GM23338 (cell line): Measurements from ENCODE around the gene HACD3. TPM values are rescaled to one million over a fixed set of nuclear protein-coding genes. Genes with fewer than 3 reads are reported as not detected.

ENCODE experiments used
- ATAC-seq: fragments of 200-7000 bp; cut with Tn5 transposase; 3 replicates; pipeline ENCODE4 v1.9.1; 2020
- DNase-seq: peaks from one replicate; pipeline ENCODE4 v3.0.0-alpha.2; 2015; ENCODE audit warnings: low spot score
- H2AFZ ChIP-seq: fragments of 200-600 bp; sonication (generic); 2 replicates; pipeline ENCODE4 v1.8.0; 2016; ENCODE audit warnings: antibody characterized with exemption, mild to moderate bottlenecking, moderate library complexity
- H3F3A ChIP-seq: fragments of 200-600 bp; sonication (generic); replicated peaks from 2 replicates; pipeline ENCODE4 v1.8.0; 2017; ENCODE audit warnings: antibody characterized with exemption, mixed run types, low read depth
- H3K27ac ChIP-seq: fragments of 200-600 bp; sonication (generic); 2 replicates; pipeline ENCODE4 v1.6.1; 2016; ENCODE audit warnings: low read depth
- H3K27me3 ChIP-seq: fragments of 200-600 bp; sonication (generic); 2 replicates; pipeline ENCODE4 v1.8.0; 2016; ENCODE audit warnings: mild to moderate bottlenecking, mixed run types, moderate library complexity; ENCODE audit not compliant: insufficient read depth
- H3K36me3 ChIP-seq: fragments of 200-600 bp; sonication (generic); 2 replicates; pipeline ENCODE4 v1.8.0; 2016; ENCODE audit warnings: mild to moderate bottlenecking; ENCODE audit not compliant: insufficient read depth
- H3K4me1 ChIP-seq: fragments of 200-600 bp; sonication (generic); 2 replicates; pipeline ENCODE4 v1.8.0; 2016; ENCODE audit warnings: mild to moderate bottlenecking, moderate library complexity; ENCODE audit not compliant: insufficient read depth
- H3K4me2 ChIP-seq: fragments of 200-600 bp; sonication (generic); 2 replicates; pipeline ENCODE4 v1.7.1; 2017; ENCODE audit warnings: mixed run types
- H3K4me3 ChIP-seq: fragments of 200-600 bp; sonication (generic); 2 replicates; pipeline ENCODE4 v1.6.1; 2016; ENCODE audit warnings: mixed run types
- H3K79me2 ChIP-seq: fragments of 200-600 bp; sonication (generic); replicated peaks from 2 replicates; pipeline ENCODE4 v1.8.0; 2017; ENCODE audit warnings: mild to moderate bottlenecking; ENCODE audit not compliant: insufficient read depth
- H3K9me2 ChIP-seq: fragments of 200-600 bp; sonication (generic); 2 replicates; pipeline ENCODE4 v1.8.0; 2017; ENCODE audit not compliant: insufficient read depth
- H4K20me1 ChIP-seq: fragments of 200-600 bp; sonication (generic); replicated peaks from 2 replicates; pipeline ENCODE4 v1.8.0; 2017; ENCODE audit warnings: mild to moderate bottlenecking; ENCODE audit not compliant: insufficient read depth
- H3K27ac Mint-ChIP-seq: 2 replicates; pipeline ENCODE4 v1.8.0; 2020; ENCODE audit warnings: inconsistent platforms, mild to moderate bottlenecking, moderate library complexity, mixed read lengths
- H3K27me3 Mint-ChIP-seq: 3 replicates; pipeline ENCODE4 v1.8.0; 2022; ENCODE audit warnings: low read depth, mild to moderate bottlenecking, moderate library complexity, mixed read lengths, inconsistent platforms; ENCODE audit not compliant: insufficient read depth, poor library complexity
- H3K36me3 Mint-ChIP-seq: 3 replicates; pipeline ENCODE4 v1.8.0; 2021; ENCODE audit warnings: low read depth, mild to moderate bottlenecking, inconsistent platforms, moderate library complexity, mixed read lengths
- H3K4me1 Mint-ChIP-seq: 3 replicates; pipeline ENCODE4 v1.8.0; 2020; ENCODE audit warnings: mild to moderate bottlenecking, inconsistent platforms, mixed read lengths
- H3K4me3 Mint-ChIP-seq: 3 replicates; pipeline ENCODE4 v1.8.0; 2021; ENCODE audit warnings: moderate library complexity, mild to moderate bottlenecking, inconsistent platforms, mixed read lengths
- H3K9me3 Mint-ChIP-seq: 3 replicates; pipeline ENCODE4 v1.8.0; 2020; ENCODE audit warnings: moderate library complexity, mild to moderate bottlenecking, inconsistent platforms, mixed read lengths
- CREB1 ChIP-seq: fragments of 250-450 bp; sonication (Bioruptor Pico); IDR thresholded peaks from 2 replicates; pipeline ENCODE4 v1.5.0; 2020; ENCODE audit warnings: low read depth, mild to moderate bottlenecking, moderate library complexity
- CTCF ChIP-seq, 2 experiments: fragments of 200-600 bp in 1 of 2; sonication (generic) in 1 of 2; conservative IDR thresholded peaks; 2 replicates each; pipeline versions ENCODE4 v1.5.1 to v1.6.1; 2016 to 2017; ENCODE audit warnings: antibody characterized with exemption in 2 of 2, low read depth in 2 of 2, mild to moderate bottlenecking in 2 of 2, moderate library complexity in 1 of 2
- ETS1 ChIP-seq: IDR thresholded peaks from 2 replicates; pipeline ENCODE4 v1.6.1; 2016; ENCODE audit warnings: antibody characterized with exemption
- EZH2 ChIP-seq: fragments of 200-600 bp; sonication (generic); IDR thresholded peaks from one replicate; pipeline ENCODE4 v1.8.0; 2017; ENCODE audit warnings: antibody characterized with exemption, mild to moderate bottlenecking, low read depth; ENCODE audit not compliant: unreplicated experiment
- EZH2phosphoT487 ChIP-seq: fragments of 200-600 bp; sonication (generic); IDR thresholded peaks from one replicate; pipeline ENCODE4 v1.8.1; 2018; ENCODE audit warnings: antibody characterized with exemption; ENCODE audit not compliant: unreplicated experiment
- JUNB ChIP-seq: IDR thresholded peaks from one replicate; pipeline ENCODE4 v1.6.1; 2016; ENCODE audit warnings: antibody characterized with exemption; ENCODE audit not compliant: unreplicated experiment
- NANOG ChIP-seq: IDR thresholded peaks from 2 replicates; pipeline ENCODE4 v1.6.1; 2016; ENCODE audit warnings: antibody characterized with exemption, borderline replicate concordance
- POLR2AphosphoS5 ChIP-seq: IDR thresholded peaks from 2 replicates; pipeline ENCODE4 v1.6.1; 2016; ENCODE audit warnings: antibody characterized with exemption, low read depth
- REST ChIP-seq: IDR thresholded peaks from one replicate; pipeline ENCODE4 v1.6.1; 2018; ENCODE audit warnings: antibody characterized with exemption; ENCODE audit not compliant: unreplicated experiment
- STAT1 ChIP-seq: IDR thresholded peaks from one replicate; pipeline ENCODE4 v1.6.1; 2016; ENCODE audit warnings: antibody characterized with exemption; ENCODE audit not compliant: unreplicated experiment
- ZNF114 ChIP-seq: fragments of 250-450 bp; sonication (Bioruptor Pico); IDR thresholded peaks from 2 replicates; pipeline ENCODE4 v1.5.0; 2020; ENCODE audit warnings: mild to moderate bottlenecking, moderate library complexity
- ZNF331 ChIP-seq: fragments of 250-450 bp; sonication (Bioruptor Pico); IDR thresholded peaks from 2 replicates; pipeline ENCODE4 v1.5.0; 2020; ENCODE audit warnings: low read depth, mild to moderate bottlenecking, moderate library complexity
- polyA plus RNA-seq: library from polyadenylated mRNA; unstranded; fragments of >200 nt; fragmentation: Nextera tagmentation; extraction: Ambion mirVana; gene quantifications from 2 replicates; pipeline ENCODE4 v1.2.1, GENCODE V29; 2016
- total RNA-seq: library from RNA; depleted of rRNA; stranded (reverse); fragments of >200 nt; shearing (Covaris generic); gene quantifications from 2 replicates; pipeline ENCODE4 v1.2.3, GENCODE V29; 2014
- TF ChIP-seq, protein P1 (sequence below): fragments of 250-450 bp; sonication (Bioruptor Pico); IDR thresholded peaks from 2 replicates; pipeline ENCODE4 v1.5.0; 2020; ENCODE audit warnings: mild to moderate bottlenecking, moderate library complexity

HACD3 gene
- total and polyA plus RNA-seq, 2 experiments from 2014 or later: 123 to 131 TPM

GRCh38 chr15:65612949-65613744 lies 82.9 kb downstream of the HACD3 start:
- H3K4me1 Mint-ChIP-seq: peaks cover 14% of the 10 kb centered on the region
- Histone ChIP-seq H3K36me3 (no peaks in the 10 kb centered on the region), H3K27me3 (no peaks in the 10 kb centered on the region), H3K27ac (no peak overlapping the region), H3K4me2 (no peak overlapping the region), H4K20me1 (no peaks in the 10 kb centered on the region), H3K4me3 (no peak overlapping the region), H3K79me2 (peaks cover 26% of the 10 kb centered on the region), H3F3A (peaks cover 12% of the 10 kb centered on the region; the same call in 1 of the 2 replicates), H3K4me1 (peaks cover 17% of the 10 kb centered on the region), H3K9me2 (no peaks in the 10 kb centered on the region), H2AFZ (no peak overlapping the region)
- H3K4me3 Mint-ChIP-seq: no peak overlapping the region
- H3K9me3 Mint-ChIP-seq: no peaks in the 10 kb centered on the region
- H3K27me3 Mint-ChIP-seq: peaks cover 7% of the 10 kb centered on the region
- TF ChIP-seq ZNF331 (CRISPR knock-in tag) (no peak), REST (no peak), ETS1 (no peak), EZH2phosphoT487 (no peak), CREB1 (no peak), POLR2AphosphoS5 (no peak), ZNF114 (no peak), STAT1 (no peak), EZH2 (no peak), JUNB (no peak), NANOG (no peak), CTCF (conservative IDR thresholded peaks at IDR 0.05; ENCODE audit: low read depth in 2 of 2) (no peak)
- TF ChIP-seq, protein P1, sequence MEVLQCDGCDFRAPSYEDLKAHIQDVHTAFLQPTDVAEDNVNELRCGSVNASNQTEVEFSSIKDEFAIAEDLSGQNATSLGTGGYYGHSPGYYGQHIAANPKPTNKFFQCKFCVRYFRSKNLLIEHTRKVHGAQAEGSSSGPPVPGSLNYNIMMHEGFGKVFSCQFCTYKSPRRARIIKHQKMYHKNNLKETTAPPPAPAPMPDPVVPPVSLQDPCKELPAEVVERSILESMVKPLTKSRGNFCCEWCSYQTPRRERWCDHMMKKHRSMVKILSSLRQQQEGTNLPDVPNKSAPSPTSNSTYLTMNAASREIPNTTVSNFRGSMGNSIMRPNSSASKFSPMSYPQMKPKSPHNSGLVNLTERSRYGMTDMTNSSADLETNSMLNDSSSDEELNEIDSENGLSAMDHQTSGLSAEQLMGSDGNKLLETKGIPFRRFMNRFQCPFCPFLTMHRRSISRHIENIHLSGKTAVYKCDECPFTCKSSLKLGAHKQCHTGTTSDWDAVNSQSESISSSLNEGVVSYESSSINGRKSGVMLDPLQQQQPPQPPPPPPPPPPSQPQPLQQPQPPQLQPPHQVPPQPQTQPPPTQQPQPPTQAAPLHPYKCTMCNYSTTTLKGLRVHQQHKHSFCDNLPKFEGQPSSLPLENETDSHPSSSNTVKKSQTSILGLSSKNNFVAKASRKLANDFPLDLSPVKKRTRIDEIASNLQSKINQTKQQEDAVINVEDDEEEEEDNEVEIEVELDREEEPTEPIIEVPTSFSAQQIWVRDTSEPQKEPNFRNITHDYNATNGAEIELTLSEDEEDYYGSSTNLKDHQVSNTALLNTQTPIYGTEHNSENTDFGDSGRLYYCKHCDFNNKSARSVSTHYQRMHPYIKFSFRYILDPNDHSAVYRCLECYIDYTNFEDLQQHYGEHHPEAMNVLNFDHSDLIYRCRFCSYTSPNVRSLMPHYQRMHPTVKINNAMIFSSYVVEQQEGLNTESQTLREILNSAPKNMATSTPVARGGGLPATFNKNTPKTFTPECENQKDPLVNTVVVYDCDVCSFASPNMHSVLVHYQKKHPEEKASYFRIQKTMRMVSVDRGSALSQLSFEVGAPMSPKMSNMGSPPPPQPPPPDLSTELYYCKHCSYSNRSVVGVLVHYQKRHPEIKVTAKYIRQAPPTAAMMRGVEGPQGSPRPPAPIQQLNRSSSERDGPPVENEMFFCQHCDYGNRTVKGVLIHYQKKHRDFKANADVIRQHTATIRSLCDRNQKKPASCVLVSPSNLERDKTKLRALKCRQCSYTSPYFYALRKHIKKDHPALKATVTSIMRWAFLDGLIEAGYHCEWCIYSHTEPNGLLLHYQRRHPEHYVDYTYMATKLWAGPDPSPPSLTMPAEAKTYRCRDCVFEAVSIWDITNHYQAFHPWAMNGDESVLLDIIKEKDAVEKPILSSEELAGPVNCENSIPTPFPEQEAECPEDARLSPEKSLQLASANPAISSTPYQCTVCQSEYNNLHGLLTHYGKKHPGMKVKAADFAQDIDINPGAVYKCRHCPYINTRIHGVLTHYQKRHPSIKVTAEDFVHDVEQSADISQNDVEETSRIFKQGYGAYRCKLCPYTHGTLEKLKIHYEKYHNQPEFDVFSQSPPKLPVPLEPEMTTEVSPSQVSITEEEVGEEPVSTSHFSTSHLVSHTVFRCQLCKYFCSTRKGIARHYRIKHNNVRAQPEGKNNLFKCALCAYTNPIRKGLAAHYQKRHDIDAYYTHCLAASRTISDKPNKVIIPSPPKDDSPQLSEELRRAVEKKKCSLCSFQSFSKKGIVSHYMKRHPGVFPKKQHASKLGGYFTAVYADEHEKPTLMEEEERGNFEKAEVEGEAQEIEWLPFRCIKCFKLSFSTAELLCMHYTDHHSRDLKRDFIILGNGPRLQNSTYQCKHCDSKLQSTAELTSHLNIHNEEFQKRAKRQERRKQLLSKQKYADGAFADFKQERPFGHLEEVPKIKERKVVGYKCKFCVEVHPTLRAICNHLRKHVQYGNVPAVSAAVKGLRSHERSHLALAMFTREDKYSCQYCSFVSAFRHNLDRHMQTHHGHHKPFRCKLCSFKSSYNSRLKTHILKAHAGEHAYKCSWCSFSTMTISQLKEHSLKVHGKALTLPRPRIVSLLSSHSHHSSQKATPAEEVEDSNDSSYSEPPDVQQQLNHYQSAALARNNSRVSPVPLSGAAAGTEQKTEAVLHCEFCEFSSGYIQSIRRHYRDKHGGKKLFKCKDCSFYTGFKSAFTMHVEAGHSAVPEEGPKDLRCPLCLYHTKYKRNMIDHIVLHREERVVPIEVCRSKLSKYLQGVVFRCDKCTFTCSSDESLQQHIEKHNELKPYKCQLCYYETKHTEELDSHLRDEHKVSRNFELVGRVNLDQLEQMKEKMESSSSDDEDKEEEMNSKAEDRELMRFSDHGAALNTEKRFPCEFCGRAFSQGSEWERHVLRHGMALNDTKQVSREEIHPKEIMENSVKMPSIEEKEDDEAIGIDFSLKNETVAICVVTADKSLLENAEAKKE (CRISPR knock-in tag): no peak
- peaks cover 2% of the 10 kb centered on the region; the same call in 2 of the 3 replicates for H3K36me3 Mint-ChIP-seq
- no peak overlapping the region for H3K27ac Mint-ChIP-seq
- DNase-seq (no peak), ATAC-seq (no peak)
